ENCODE measurements around the gene AMH. TPM values are rescaled to one million over a fixed set of nuclear protein-coding genes. Genes with fewer than 3 reads are reported as not detected.

Gene AMH
- total and polyA plus RNA-seq, 2 of the 4 experiments (the other 2 are of a cell fraction): 0.86 TPM; not detected in 1

DNA sequence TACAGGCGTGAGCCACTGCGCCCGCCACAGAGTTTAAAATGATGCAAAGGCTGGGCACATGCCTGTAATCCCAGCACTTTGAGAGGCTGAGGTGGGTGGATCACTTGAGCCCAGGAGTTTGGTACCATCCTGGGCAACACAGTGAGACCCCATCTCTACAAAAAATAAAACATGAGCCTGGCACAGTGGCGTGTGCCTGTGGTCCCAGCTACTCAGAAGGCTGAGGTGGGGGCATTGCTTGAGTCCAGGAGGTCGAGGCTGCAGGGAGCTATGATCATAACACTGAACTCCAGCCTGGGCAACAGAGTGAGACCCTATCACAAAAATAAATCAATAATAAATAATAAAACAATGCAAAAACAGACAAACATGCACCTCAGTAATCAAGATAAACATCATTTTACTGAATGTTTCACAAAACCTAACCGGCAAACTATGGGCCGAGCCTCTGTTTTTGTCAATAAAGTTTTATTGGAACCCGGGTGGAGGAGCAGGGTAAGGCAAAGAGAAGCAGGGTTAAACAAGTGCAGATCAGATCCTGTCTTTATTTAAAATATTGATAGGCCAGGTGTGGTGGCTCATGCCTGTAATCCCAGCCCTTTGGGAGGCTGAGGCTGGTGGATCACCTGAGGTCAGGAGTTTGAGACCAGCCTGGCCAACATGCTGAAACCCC is 34.8 kb downstream of the AMH start:
- no peak for DNase-seq

More for the DNA sequence above, 34.8 kb downstream of the AMH start:
- Histone ChIP-seq H2AFZ (replicated peaks; ENCODE audit: low read length, poor library complexity) (no peak overlapping the region), H3K36me3 (ENCODE audit: control insufficient read depth, insufficient read depth, low read length) (no peaks in the 10 kb centered on the region), H3K9me3 (ENCODE audit: control insufficient read depth, insufficient read depth, low read length) (no peaks in the 10 kb centered on the region), H3K4ac (ENCODE audit: low read depth, low read length) (no peak overlapping the region), H2BK5ac (ENCODE audit: low read depth, low read length, poor library complexity, severe bottlenecking) (no peak overlapping the region), H3K4me3 (ENCODE audit: insufficient read depth, low read depth, low read length) (no peak overlapping the region), H4K8ac (ENCODE audit: low read depth in 2 of 2, low read length in 2 of 2) (no peak overlapping the region), H3K56ac (ENCODE audit: extremely low read depth, insufficient read depth, low read length) (no peak overlapping the region), H3K23ac (ENCODE audit: low read depth, low read length) (no peak overlapping the region), H3K18ac (ENCODE audit: low read depth, low read length) (no peak overlapping the region), H3K4me2 (ENCODE audit: low read depth, low read length) (no peak overlapping the region), H3K9me1 (ENCODE audit: insufficient read depth, low read length) (no peaks in the 10 kb centered on the region), H3K4me1 (ENCODE audit: control insufficient read depth, insufficient read depth, low read length) (peaks cover 7% of the 10 kb centered on the region), H3K27ac (ENCODE audit: insufficient read depth, low read length) (no peak overlapping the region), H3K79me1 (ENCODE audit: low read depth in 1 of 2, low read length in 2 of 2) (no peaks in the 10 kb centered on the region), H2AK5ac (ENCODE audit: low read depth, low read length) (no peak overlapping the region), H2BK20ac (ENCODE audit: low read depth, low read length) (no peak overlapping the region), H3K27me3 (ENCODE audit: control insufficient read depth, insufficient read depth, low read length) (peaks cover 27% of the 10 kb centered on the region), H2AK9ac (replicated peaks; ENCODE audit: low read depth, low read length, poor library complexity) (no peak overlapping the region), H4K20me1 (ENCODE audit: insufficient read depth, low read length) (peaks cover 6% of the 10 kb centered on the region), H3K14ac (replicated peaks; ENCODE audit: low read depth, low read length) (no peak overlapping the region), H4K91ac (ENCODE audit: insufficient read depth, low read depth, low read length) (no peak overlapping the region), H3K9ac (ENCODE audit: low read depth, low read length) (no peak overlapping the region), H2BK120ac (ENCODE audit: low read depth, low read length) (no peak overlapping the region), H4K5ac (ENCODE audit: low read depth, low read length) (no peak overlapping the region), H2BK15ac (ENCODE audit: low read depth, low read length) (no peak overlapping the region)
- TF ChIP-seq, protein P1, sequence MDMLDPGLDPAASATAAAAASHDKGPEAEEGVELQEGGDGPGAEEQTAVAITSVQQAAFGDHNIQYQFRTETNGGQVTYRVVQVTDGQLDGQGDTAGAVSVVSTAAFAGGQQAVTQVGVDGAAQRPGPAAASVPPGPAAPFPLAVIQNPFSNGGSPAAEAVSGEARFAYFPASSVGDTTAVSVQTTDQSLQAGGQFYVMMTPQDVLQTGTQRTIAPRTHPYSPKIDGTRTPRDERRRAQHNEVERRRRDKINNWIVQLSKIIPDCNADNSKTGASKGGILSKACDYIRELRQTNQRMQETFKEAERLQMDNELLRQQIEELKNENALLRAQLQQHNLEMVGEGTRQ (IDR thresholded peaks at IDR 0.05; ENCODE audit: low read depth, low read length): no peak
- TF ChIP-seq RFX5 (IDR thresholded peaks at IDR 0.05; ENCODE audit: low read depth, low read length) (no peak), MAFK (IDR thresholded peaks at IDR 0.05; ENCODE audit: low read depth, low read length) (no peak), NFE2L2 (IDR thresholded peaks at IDR 0.05; ENCODE audit: low read depth, low read length) (no peak), FOS (IDR thresholded peaks at IDR 0.05; ENCODE audit: low read depth, low read length) (no peak), RCOR1 (IDR thresholded peaks at IDR 0.05; ENCODE audit: insufficient replicate concordance, low read length) (no peak), MXI1 (IDR thresholded peaks at IDR 0.05; ENCODE audit: borderline replicate concordance, low read depth, low read length) (no peak), CEBPB (IDR thresholded peaks at IDR 0.05; ENCODE audit: low read depth, low read length) (no peak)
- TF ChIP-seq, protein P2, sequence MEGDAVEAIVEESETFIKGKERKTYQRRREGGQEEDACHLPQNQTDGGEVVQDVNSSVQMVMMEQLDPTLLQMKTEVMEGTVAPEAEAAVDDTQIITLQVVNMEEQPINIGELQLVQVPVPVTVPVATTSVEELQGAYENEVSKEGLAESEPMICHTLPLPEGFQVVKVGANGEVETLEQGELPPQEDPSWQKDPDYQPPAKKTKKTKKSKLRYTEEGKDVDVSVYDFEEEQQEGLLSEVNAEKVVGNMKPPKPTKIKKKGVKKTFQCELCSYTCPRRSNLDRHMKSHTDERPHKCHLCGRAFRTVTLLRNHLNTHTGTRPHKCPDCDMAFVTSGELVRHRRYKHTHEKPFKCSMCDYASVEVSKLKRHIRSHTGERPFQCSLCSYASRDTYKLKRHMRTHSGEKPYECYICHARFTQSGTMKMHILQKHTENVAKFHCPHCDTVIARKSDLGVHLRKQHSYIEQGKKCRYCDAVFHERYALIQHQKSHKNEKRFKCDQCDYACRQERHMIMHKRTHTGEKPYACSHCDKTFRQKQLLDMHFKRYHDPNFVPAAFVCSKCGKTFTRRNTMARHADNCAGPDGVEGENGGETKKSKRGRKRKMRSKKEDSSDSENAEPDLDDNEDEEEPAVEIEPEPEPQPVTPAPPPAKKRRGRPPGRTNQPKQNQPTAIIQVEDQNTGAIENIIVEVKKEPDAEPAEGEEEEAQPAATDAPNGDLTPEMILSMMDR (conservative IDR thresholded peaks at IDR 0.05; ENCODE audit: low read depth, low read length): no peak
- BruUV-seq (replicated peaks): no TSS peak
- ChIA-PET CTCF (no interaction called here), POLR2A (ENCODE audit: unreplicated experiment) (no interaction called here)
- intact Hi-C loops (cut with micrococcal nuclease) (no loop called here), in situ Hi-C loops (cut with MboI; ENCODE audit: low sequenced_read_pairs) (no loop called here), dilution Hi-C loops (cut with HindIII; ENCODE audit: low sequenced_read_pairs, unreplicated experiment) (no loop called here)
- 100% methylated on average over 2 of the region's 8 CpGs; no CpG with 5 or more reads in 1 of the 2 experiments for WGBS, 2 experiments (ENCODE audit: extremely low coverage in 2 of 2, insufficient read length in 1 of 2)
- ATAC-seq (ENCODE audit: low read depth): no peak

Measured in IMR-90 (cell line).